NCI-H2029 treated with DMSO at 0.1 percent for 48 hours (cell line): ENCODE results near the gene CCDC110.

Source experiments
- DNase-seq: peaks from one replicate; lab custom pipeline; 2025; lab: John Stamatoyannopoulos, UW

The CCDC110 gene

GRCh38 chr4:185472103-185472542, 590 bp upstream of the CCDC110 start:
- no peak for DNase-seq

- peak; percentile 69 for DNase-seq
Measured at GRCh38 chr4:185470501-185471195, 885 bp downstream of the CCDC110 start.

- no peak for DNase-seq
Measured at GRCh38 chr4:185469580-185470154, 1.9 kb downstream of the CCDC110 start.

- DNase-seq: no peak
Measured at GRCh38 chr4:185468999-185469398, 2.5 kb downstream of the CCDC110 start.

GRCh38 chr4:185467991-185468390, 3.5 kb downstream of the CCDC110 start:
- DNase-seq: no peak

GRCh38 chr4:185467101-185467500, 4.4 kb downstream of the CCDC110 start:
- no peak for DNase-seq

GRCh38 chr4:185465707-185466106, 5.8 kb downstream of the CCDC110 start:
- DNase-seq: no peak

GRCh38 chr4:185464887-185465286, 6.6 kb downstream of the CCDC110 start:
- DNase-seq: peak; percentile 31

GRCh38 chr4:185464183-185464582, 7.3 kb downstream of the CCDC110 start:
- no peak for DNase-seq

- DNase-seq: peak; percentile 33
Measured at GRCh38 chr4:185463541-185463940, 8.0 kb downstream of the CCDC110 start.

- no peak for DNase-seq
Measured at GRCh38 chr4:185461565-185461964, 10.0 kb downstream of the CCDC110 start.

- DNase-seq: peak; percentile 40
Measured at GRCh38 chr4:185457136-185457535, 14.4 kb downstream of the CCDC110 start.

- DNase-seq: no peak
Measured at GRCh38 chr4:185456131-185456530, 15.4 kb downstream of the CCDC110 start.

GRCh38 chr4:185445209-185445608, 26.3 kb downstream of the CCDC110 start:
- DNase-seq: no peak

GRCh38 chr4:185441479-185441878, 30.1 kb downstream of the CCDC110 start:
- no peak for DNase-seq

- no peak for DNase-seq
Measured at GRCh38 chr4:185437809-185438208, 33.7 kb downstream of the CCDC110 start.

- no peak for DNase-seq
Measured at GRCh38 chr4:185435466-185435865, 36.1 kb downstream of the CCDC110 start.

GRCh38 chr4:185429660-185430059, 41.9 kb downstream of the CCDC110 start:
- no peak for DNase-seq

GRCh38 chr4:185426960-185427688, 44.4 kb downstream of the CCDC110 start:
- no peak for DNase-seq

- DNase-seq: peak; percentile 46
Measured at GRCh38 chr4:185425647-185426352, 45.7 kb downstream of the CCDC110 start, which contains the start of gene UFSP2. Gene UFSP2, minus strand, starts transcription at chr4:185425964. Its CDS starts 96 bp downstream, at chr4:185425868.

- peak; percentile 3 for DNase-seq
Measured at GRCh38 chr4:185424905-185425646, 46.5 kb downstream of the CCDC110 start.
